SK-N-SH treated with all-trans-retinoic acid at 6 μM for 48 hours (cell line): ENCODE data around the gene GRK6.
A peak's percentile ranks its signal among the peaks of the same experiment; 100 is the strongest.

Experiments
- ATAC-seq: fragments of 200-7000 bp; cut with Tn5 transposase; 3 replicates; pipeline ENCODE4 v1.9.1; 2020; ENCODE audit warnings: mild to moderate bottlenecking, moderate library complexity
- ARNTL ChIP-seq: fragments of 450-650 bp; formaldehyde crosslinking; IDR thresholded peaks from 2 replicates; pipeline ENCODE4 v1.5.0; 2020; ENCODE audit warnings: low read depth, mild to moderate bottlenecking, moderate library complexity, borderline replicate concordance
- CSDC2 ChIP-seq: fragments of 250-450 bp; sonication (Bioruptor Pico); IDR thresholded peaks from 2 replicates; pipeline ENCODE4 v1.5.0; 2020; ENCODE audit warnings: mild to moderate bottlenecking, moderate library complexity
- CSRNP3 ChIP-seq: fragments of 250-450 bp; sonication (Bioruptor Pico); IDR thresholded peaks from 2 replicates; pipeline ENCODE4 v1.5.1; 2021; ENCODE audit warnings: mild to moderate bottlenecking, moderate library complexity
- ESRRG ChIP-seq: fragments of 250-450 bp; sonication (Bioruptor Pico); IDR thresholded peaks from 2 replicates; pipeline ENCODE4 v1.6.1; 2021; ENCODE audit warnings: mild to moderate bottlenecking
- GLIS3 ChIP-seq: fragments of 250-450 bp; sonication (Bioruptor Pico); IDR thresholded peaks from 2 replicates; pipeline ENCODE4 v1.5.0; 2020; ENCODE audit warnings: mild to moderate bottlenecking, moderate library complexity
- ISL1 ChIP-seq: fragments of 250-450 bp; sonication (Bioruptor Pico); IDR thresholded peaks from 2 replicates; pipeline ENCODE4 v2.1.2; 2022; ENCODE audit warnings: mild to moderate bottlenecking, moderate library complexity
- OSR1 ChIP-seq: fragments of 250-450 bp; sonication (Bioruptor Pico); IDR thresholded peaks from 2 replicates; pipeline ENCODE4 v1.8.0; 2022; ENCODE audit warnings: moderate library complexity, mild to moderate bottlenecking, inconsistent platforms
- PATZ1 ChIP-seq: fragments of 250-450 bp; sonication (Bioruptor Pico); IDR thresholded peaks from 2 replicates; pipeline ENCODE4 v1.8.0; 2020; ENCODE audit warnings: mild to moderate bottlenecking, moderate library complexity, borderline replicate concordance
- POU6F1 ChIP-seq: fragments of 250-450 bp; sonication (Bioruptor Pico); IDR thresholded peaks from 2 replicates; pipeline ENCODE4 v1.8.0; 2021; ENCODE audit warnings: low read depth, mild to moderate bottlenecking, moderate library complexity, borderline replicate concordance
- PPARA ChIP-seq: fragments of 250-450 bp; sonication (Bioruptor Pico); IDR thresholded peaks from 2 replicates; pipeline ENCODE4 v1.5.0; 2020; ENCODE audit warnings: mild to moderate bottlenecking, borderline replicate concordance
- SNAI2 ChIP-seq: fragments of 250-450 bp; sonication (Bioruptor Pico); IDR thresholded peaks from 2 replicates; pipeline ENCODE4 v1.5.0; 2020; ENCODE audit warnings: mild to moderate bottlenecking, moderate library complexity
- TCF4 ChIP-seq: fragments of 250-450 bp; sonication (Bioruptor Pico); IDR thresholded peaks from 2 replicates; pipeline ENCODE4 v1.8.0; 2021; ENCODE audit warnings: mild to moderate bottlenecking, moderate library complexity, borderline replicate concordance
- TOX ChIP-seq: fragments of 250-450 bp; sonication (Bioruptor Pico); IDR thresholded peaks from 2 replicates; pipeline ENCODE4 v1.8.0; 2021; ENCODE audit warnings: mild to moderate bottlenecking, moderate library complexity, borderline replicate concordance
- ZC3H10 ChIP-seq: fragments of 250-450 bp; sonication (Bioruptor Pico); IDR thresholded peaks from 2 replicates; pipeline ENCODE4 v1.5.1; 2021; ENCODE audit warnings: mild to moderate bottlenecking, moderate library complexity
- ZFP3 ChIP-seq: fragments of 250-450 bp; sonication (Bioruptor Pico); IDR thresholded peaks from 2 replicates; pipeline ENCODE4 v1.5.0; 2020; ENCODE audit warnings: mild to moderate bottlenecking, moderate library complexity
- ZFP30 ChIP-seq: fragments of 450-650 bp; formaldehyde crosslinking; IDR thresholded peaks from 2 replicates; pipeline ENCODE4 v1.5.0; 2022; ENCODE audit warnings: mild to moderate bottlenecking, moderate library complexity
- ZNF565 ChIP-seq: fragments of 450-650 bp; formaldehyde crosslinking; conservative IDR thresholded peaks from 2 replicates; pipeline ENCODE4 v1.5.0; 2020; ENCODE audit warnings: low read depth, mild to moderate bottlenecking, moderate library complexity
- ZNF70 ChIP-seq: fragments of 450-650 bp; formaldehyde crosslinking; IDR thresholded peaks from 2 replicates; pipeline ENCODE4 v1.5.0; 2020; ENCODE audit warnings: mild to moderate bottlenecking, moderate library complexity
- ZNF8 ChIP-seq: fragments of 450-650 bp; formaldehyde crosslinking; IDR thresholded peaks from 2 replicates; pipeline ENCODE4 v1.5.0; 2020; ENCODE audit warnings: mild to moderate bottlenecking, moderate library complexity

Gene GRK6

DNA sequence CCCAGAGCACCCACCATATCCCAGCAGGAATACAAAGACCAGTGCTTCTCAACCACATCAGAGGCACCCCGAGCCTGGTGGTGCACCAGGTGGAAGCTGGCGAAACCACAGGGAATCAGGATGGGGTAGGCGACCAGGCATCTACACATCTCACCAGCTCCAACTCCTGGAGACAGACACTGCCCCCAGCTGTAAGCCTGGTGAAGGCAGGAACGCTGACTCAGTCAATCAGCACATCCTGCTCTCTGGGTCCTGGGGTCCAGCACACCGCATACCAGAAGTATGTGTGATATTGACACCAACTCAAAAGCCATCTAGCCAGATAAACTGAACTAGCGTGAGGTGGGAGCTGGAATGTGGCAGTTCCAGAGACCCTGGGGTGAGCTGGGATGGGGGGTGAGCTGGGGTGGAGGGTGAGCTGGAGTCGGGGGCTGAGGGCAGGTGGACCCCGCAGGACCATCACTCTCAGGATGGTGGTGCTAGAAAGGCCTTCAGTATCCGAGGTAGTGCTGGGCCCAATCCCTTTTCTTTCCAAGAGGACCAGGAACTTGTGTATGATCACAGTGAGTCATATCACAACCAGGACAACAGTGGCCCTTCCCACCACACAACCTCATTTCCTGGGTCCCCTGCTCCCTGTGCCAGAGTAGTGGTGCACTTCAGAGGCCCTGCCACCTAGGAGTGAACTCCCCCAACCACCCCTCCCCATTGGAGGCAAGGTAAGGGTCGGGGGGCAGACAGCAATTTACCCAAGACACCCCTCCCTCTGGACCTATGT is 44.5 kb downstream of the GRK6 start:
- TF ChIP-seq ZFP3 (CRISPR knock-in tag), result no peak
- TF ChIP-seq ZNF70 (CRISPR knock-in tag), result no peak
- no peak for TF ChIP-seq SNAI2
- no peak for TF ChIP-seq TCF4
- TF ChIP-seq TOX (CRISPR knock-in tag), result no peak
- TF ChIP-seq ISL1, result no peak
- TF ChIP-seq ARNTL (CRISPR knock-in tag), result no peak
- no peak for TF ChIP-seq OSR1 (CRISPR knock-in tag)
- TF ChIP-seq ZFP30, result no peak
- TF ChIP-seq POU6F1, result no peak
- TF ChIP-seq CSDC2, result no peak
- TF ChIP-seq PATZ1 (CRISPR knock-in tag), result no peak
- no peak for TF ChIP-seq CSRNP3 (CRISPR knock-in tag)
- ATAC-seq, result no peak

DNA sequence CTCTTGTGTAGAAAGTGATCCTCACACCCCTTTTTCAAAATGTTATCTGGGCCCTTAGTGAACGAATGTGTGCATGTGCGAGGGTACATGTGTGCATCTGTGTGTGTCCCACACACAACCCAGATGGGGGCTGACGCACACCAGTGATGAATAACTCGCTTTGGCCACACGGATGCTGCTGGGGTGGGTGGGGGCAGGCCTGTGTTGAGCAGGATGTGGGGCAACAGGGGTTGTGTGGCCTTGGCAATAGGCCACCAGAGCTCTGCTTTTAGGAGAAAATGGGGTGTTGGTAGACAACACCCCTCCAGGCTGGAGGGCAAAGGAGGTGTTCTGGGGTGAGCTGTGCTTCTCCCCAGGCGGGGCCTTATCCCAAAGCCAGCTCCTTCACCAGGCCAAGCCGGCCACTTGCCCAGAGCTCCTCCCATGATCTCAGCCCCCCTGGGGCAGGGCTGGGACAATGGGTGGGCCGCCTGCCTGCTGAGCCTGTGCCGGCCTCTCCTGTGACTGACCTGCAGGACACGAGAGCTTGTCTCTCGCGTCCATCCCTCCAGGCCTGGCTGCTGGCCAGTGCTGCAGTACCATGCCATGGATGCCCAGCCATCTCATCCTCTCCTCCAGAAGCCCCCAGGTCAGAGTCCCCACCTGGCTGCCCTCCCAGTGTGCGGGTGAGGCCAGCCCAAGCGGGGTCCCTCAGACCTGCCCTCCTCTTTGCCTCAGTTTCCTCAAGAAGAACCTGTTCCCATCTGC is 45.3 kb downstream of the GRK6 start:
- ATAC-seq, result no peak
- TF ChIP-seq ESRRG, result no peak
- TF ChIP-seq SNAI2, result no peak
- TF ChIP-seq ZNF8 (CRISPR knock-in tag), result no peak
- no peak for TF ChIP-seq ZC3H10 (CRISPR knock-in tag)
- no peak for TF ChIP-seq ARNTL (CRISPR knock-in tag)
- TF ChIP-seq PPARA (CRISPR knock-in tag), result no peak
- TF ChIP-seq ISL1, result no peak
- TF ChIP-seq ZNF565 (CRISPR knock-in tag), result no peak
- TF ChIP-seq PATZ1 (CRISPR knock-in tag), result no peak
- no peak for TF ChIP-seq GLIS3 (CRISPR knock-in tag)
- no peak for TF ChIP-seq CSDC2
- no peak for TF ChIP-seq ZNF70 (CRISPR knock-in tag)
- no peak for TF ChIP-seq OSR1 (CRISPR knock-in tag)
- no peak for TF ChIP-seq ZFP3 (CRISPR knock-in tag)
- TF ChIP-seq TOX (CRISPR knock-in tag), result no peak
- TF ChIP-seq TCF4, result no peak
- TF ChIP-seq, all 23 proteins: peak for 0

DNA sequence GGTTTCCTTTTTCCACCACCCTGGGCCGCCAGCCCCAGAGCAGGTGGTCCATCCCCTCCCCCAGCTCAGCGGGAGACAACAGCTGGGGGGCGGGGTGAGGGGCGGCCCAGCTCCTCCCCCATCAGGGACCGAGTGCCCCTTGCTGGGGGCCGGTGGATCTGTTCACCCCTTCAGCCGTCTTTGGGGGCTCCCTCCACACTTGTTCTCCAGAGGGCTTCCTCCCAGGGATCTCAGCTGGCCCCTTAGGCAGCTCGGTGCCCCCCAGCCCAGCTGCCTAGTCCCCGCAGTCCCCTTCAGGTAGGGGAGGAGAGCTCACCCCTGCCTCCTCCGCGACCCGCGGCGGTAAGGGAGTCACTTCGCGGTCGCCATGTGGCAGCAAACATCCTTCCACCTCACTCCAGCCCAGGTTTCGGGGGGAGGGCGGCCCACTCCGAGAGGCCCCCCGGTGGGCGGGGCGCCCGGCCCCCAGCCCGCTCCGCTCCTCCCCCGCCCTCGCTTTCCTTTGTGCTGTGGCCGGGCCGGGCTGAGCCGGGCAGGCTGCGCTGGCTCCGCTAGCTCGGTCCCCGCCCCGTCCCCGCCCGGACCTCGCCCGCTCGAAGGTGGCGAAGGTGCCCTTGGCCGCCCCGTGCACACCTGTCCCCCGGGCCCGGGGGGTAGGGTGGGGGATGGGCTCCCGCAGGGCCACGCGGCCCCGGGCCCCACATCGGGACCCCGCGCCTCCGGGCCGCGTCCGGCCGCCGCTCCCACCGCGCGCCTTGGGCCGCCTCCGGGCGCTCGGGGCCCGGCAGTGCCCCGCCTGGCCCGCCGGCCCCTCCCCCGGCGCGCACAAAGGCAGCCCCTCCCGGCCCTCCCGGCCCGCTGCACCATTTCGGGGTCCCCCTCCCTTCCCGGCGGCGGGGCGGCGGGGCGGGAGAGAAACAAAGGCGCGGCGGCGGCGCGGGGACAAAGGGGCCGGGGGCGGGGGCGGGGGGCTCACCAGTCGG is 46.3 kb downstream of the GRK6 start:
- peak; percentile 20 for ATAC-seq
- no peak for TF ChIP-seq ZFP3 (CRISPR knock-in tag)
- no peak for TF ChIP-seq ZNF565 (CRISPR knock-in tag)
- no peak for TF ChIP-seq ARNTL (CRISPR knock-in tag)
- no peak for TF ChIP-seq ZNF8 (CRISPR knock-in tag)
